ENCODE data around the gene ADCY10.

DNA sequence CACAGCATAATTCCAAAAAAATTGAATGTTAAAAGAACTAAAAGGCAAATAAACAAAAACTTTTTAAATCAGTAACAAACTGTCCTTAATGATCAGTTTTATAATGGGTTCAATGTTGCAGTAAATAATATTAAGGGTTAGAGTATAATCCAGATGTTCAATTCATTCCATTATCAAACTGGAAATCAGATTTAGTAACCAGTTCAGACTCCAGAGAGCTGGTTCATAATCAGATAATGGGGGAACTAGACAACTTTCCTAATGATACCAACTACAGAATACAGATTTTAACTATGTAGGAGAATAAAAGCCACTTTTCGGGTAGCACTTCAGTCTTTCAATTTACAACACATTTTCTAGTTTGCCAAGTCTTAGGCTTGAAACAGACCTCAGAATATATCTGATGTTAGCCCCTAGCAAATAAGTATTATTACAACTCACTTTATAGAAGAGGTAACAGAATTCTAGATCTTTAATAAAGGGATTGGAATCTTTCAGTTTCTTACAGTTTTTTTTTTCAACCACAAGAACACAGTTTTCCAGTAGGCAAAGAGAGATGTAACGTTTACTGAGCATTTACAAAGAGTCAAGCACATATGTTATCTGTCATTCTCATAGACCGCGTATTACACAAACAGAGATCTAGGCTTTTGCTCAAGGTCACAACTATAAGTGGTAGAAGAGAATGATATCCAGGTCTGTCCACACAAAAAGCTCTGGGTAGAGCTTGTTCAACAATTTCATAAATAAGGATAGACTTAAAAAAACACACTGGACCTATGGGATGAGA, 20.7 kb upstream of the ADCY10 start:
- TF ChIP-seq, protein P1, sequence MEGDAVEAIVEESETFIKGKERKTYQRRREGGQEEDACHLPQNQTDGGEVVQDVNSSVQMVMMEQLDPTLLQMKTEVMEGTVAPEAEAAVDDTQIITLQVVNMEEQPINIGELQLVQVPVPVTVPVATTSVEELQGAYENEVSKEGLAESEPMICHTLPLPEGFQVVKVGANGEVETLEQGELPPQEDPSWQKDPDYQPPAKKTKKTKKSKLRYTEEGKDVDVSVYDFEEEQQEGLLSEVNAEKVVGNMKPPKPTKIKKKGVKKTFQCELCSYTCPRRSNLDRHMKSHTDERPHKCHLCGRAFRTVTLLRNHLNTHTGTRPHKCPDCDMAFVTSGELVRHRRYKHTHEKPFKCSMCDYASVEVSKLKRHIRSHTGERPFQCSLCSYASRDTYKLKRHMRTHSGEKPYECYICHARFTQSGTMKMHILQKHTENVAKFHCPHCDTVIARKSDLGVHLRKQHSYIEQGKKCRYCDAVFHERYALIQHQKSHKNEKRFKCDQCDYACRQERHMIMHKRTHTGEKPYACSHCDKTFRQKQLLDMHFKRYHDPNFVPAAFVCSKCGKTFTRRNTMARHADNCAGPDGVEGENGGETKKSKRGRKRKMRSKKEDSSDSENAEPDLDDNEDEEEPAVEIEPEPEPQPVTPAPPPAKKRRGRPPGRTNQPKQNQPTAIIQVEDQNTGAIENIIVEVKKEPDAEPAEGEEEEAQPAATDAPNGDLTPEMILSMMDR (IDR thresholded peaks at IDR 0.05; ENCODE audit: insufficient read depth, low read depth, low read length) = no peak
- TF ChIP-seq EZH2 (IDR thresholded peaks at IDR 0.05; ENCODE audit: insufficient read depth, low read length) = no peak
